HepG2 (cell line): ENCODE data around the gene CDX1. TPM values are rescaled to one million over a fixed set of nuclear protein-coding genes. Genes with fewer than 3 reads are reported as not detected.

ENCODE experiments used
- ATAC-seq: fragments of 200-7000 bp; cut with Tn5 transposase; 3 replicates; pipeline ENCODE4 v1.9.1; 2020; ENCODE audit warnings: mild to moderate bottlenecking, moderate library complexity
- BruUV-seq: library from RNA; stranded (reverse); fragments of 400-500 nt; replicated peaks from 2 replicates; lab custom pipeline; 2021; lab: Mats Ljungman, UMichigan
- CTCF ChIA-PET: fragments of 300-600 bp; formaldehyde crosslinking; extraction: SDS; loops from one replicate; lab custom pipeline; 2021; ENCODE audit warnings: low total read pairs, inconsistent platforms, low intra/inter-chr PET ratio; lab: Yijun Ruan, JAX
- POLR2A ChIA-PET: fragments of 350-600 bp; sonication (Branson Sonifier 250); formaldehyde crosslinking; loops from one replicate; lab custom pipeline; 2020; ENCODE audit warnings: antibody characterized with exemption, inconsistent platforms; lab: Yijun Ruan, JAX
- DNase-seq: peaks from one replicate; pipeline ENCODE4 v3.0.0-alpha.2; 2015; ENCODE audit warnings: low spot score
- FAIRE-seq: peaks from 3 replicates; lab custom pipeline; 2011; peaks lifted over from hg19 to GRCh38; lab: Jason Lieb, UNC
- H2AFZ ChIP-seq: one replicate; pipeline ENCODE4 v1.6.1; 2011; ENCODE audit warnings: low read length, inconsistent platforms
- H3K27ac ChIP-seq: fragments of 300-600 bp; 3 replicates; pipeline ENCODE4 v1.8.0; 2011; ENCODE audit warnings: mixed run types, mild to moderate bottlenecking, mixed read lengths, low read length, inconsistent platforms; ENCODE audit not compliant: insufficient read depth; ENCODE audit errors: extremely low read length
- H3K27me3 ChIP-seq, 2 experiments: fragments of 200-600 bp in 1 of 2; 2 replicates in 1 of 2; 3 replicates in 1 of 2; pipeline versions ENCODE4 v1.6.0 to v1.8.0; 2011; ENCODE audit warnings: low read length in 2 of 2, mild to moderate bottlenecking in 2 of 2, moderate library complexity in 2 of 2, inconsistent platforms in 1 of 2; ENCODE audit not compliant: insufficient read depth in 2 of 2, control insufficient read depth in 1 of 2
- H3K36me3 ChIP-seq, 2 experiments: fragments of 200-600 bp in 1 of 2; replicated peaks in 1 of 2; 2 replicates in 1 of 2; 3 replicates in 1 of 2; pipeline versions ENCODE4 v1.5.1 to v1.8.0; 2011; ENCODE audit warnings: low read length in 2 of 2, inconsistent platforms in 1 of 2; ENCODE audit not compliant: insufficient read depth in 2 of 2, control insufficient read depth in 1 of 2
- H3K4me1 ChIP-seq: 2 replicates; pipeline ENCODE4 v1.5.1; 2012; ENCODE audit warnings: low read length, inconsistent platforms; ENCODE audit not compliant: insufficient read depth
- H3K4me2 ChIP-seq: 2 replicates; pipeline ENCODE4 v1.6.0; 2011; ENCODE audit warnings: low read depth, low read length, inconsistent platforms
- H3K4me3 ChIP-seq, 3 experiments: fragments of 200-600 bp in 1 of 3; sonication (generic), shearing (Covaris generic) in 1 of 3; replicated peaks in 1 of 3; 2 replicates each; pipeline ENCODE4 v1.5.1; 2011 to 2016; ENCODE audit warnings: low read length in 3 of 3, inconsistent platforms in 2 of 3, low read depth in 2 of 3, mild to moderate bottlenecking in 2 of 3, control low read depth in 1 of 3, mixed read lengths in 1 of 3; ENCODE audit not compliant: insufficient read depth in 1 of 3
- H3K79me2 ChIP-seq: one replicate; pipeline ENCODE4 v1.6.1; 2011; ENCODE audit warnings: low read length, inconsistent platforms; ENCODE audit not compliant: insufficient read depth
- H3K9ac ChIP-seq: 2 replicates; pipeline ENCODE4 v1.6.0; 2011; ENCODE audit warnings: mild to moderate bottlenecking, low read depth, low read length, inconsistent platforms; ENCODE audit not compliant: insufficient read depth
- H3K9me3 ChIP-seq: 2 replicates; pipeline ENCODE4 v1.5.1; 2012; ENCODE audit warnings: mild to moderate bottlenecking, low read length
- H4K20me1 ChIP-seq: 2 replicates; pipeline ENCODE4 v1.6.0; 2011; ENCODE audit warnings: inconsistent platforms, mild to moderate bottlenecking, low read length, moderate library complexity; ENCODE audit not compliant: insufficient read depth
- CENPBD1 ChIP-seq: sonication (generic); formaldehyde crosslinking; IDR thresholded peaks from 2 replicates; pipeline ENCODE4 v1.8.0; 2022; ENCODE audit warnings: missing genetic modification reagents, low read depth, mild to moderate bottlenecking, borderline replicate concordance
- MAFK ChIP-seq, 2 experiments: IDR thresholded peaks in 1 of 2; conservative IDR thresholded peaks in 1 of 2; 2 replicates each; pipeline ENCODE4 v1.6.1; 2011; ENCODE audit warnings: improper control_type of control experiment in 2 of 2, low read length in 2 of 2
- MXD1 ChIP-seq: sonication (generic); formaldehyde crosslinking; IDR thresholded peaks from 2 replicates; pipeline ENCODE4 v1.4.0; 2020; ENCODE audit warnings: mild to moderate bottlenecking, missing genetic modification reagents
- MYNN ChIP-seq: sonication (generic); formaldehyde crosslinking; IDR thresholded peaks from 2 replicates; pipeline ENCODE4 v1.4.0; 2020; ENCODE audit warnings: mild to moderate bottlenecking, low read depth, missing genetic modification reagents
- RBM22 ChIP-seq: fragments of 200-400 bp; formaldehyde crosslinking; optimal IDR thresholded peaks from 2 replicates; pipeline ENCODE3; 2017; ENCODE audit warnings: mild to moderate bottlenecking, low read length, moderate library complexity
- SCMH1 ChIP-seq: sonication (generic); formaldehyde crosslinking; IDR thresholded peaks from 2 replicates; pipeline ENCODE4 v1.9.0; 2021; ENCODE audit warnings: missing genetic modification reagents, mild to moderate bottlenecking, borderline replicate concordance
- SRF ChIP-seq: IDR thresholded peaks from 2 replicates; pipeline ENCODE4 v1.6.1; 2011; ENCODE audit warnings: mild to moderate bottlenecking, low read depth, low read length, moderate library complexity
- STAT6 ChIP-seq: sonication (generic); formaldehyde crosslinking; IDR thresholded peaks from 2 replicates; pipeline ENCODE4 v1.4.0; 2020; ENCODE audit warnings: missing genetic modification reagents, mild to moderate bottlenecking, borderline replicate concordance
- TBL1XR1 ChIP-seq: fragments of 150-350 bp; IDR thresholded peaks from 2 replicates; pipeline ENCODE4 v1.6.1; 2014; ENCODE audit warnings: borderline replicate concordance, low read length; ENCODE audit not compliant: partially characterized antibody
- ZFYVE20 ChIP-seq: sonication (generic); formaldehyde crosslinking; IDR thresholded peaks from 2 replicates; pipeline ENCODE4 v1.8.0; 2023; ENCODE audit warnings: low read depth, mild to moderate bottlenecking, moderate library complexity, missing genetic modification reagents, borderline replicate concordance
- ZNF839 ChIP-seq: sonication (generic); formaldehyde crosslinking; IDR thresholded peaks from 2 replicates; pipeline ENCODE4 v1.4.0; 2020; ENCODE audit warnings: missing genetic modification reagents, mild to moderate bottlenecking, borderline replicate concordance
- ZSCAN20 ChIP-seq: sonication (generic); formaldehyde crosslinking; IDR thresholded peaks from 2 replicates; pipeline ENCODE4 v1.4.0; 2020; ENCODE audit warnings: missing genetic modification reagents, mild to moderate bottlenecking, borderline replicate concordance
- WGBS: methylation state at CpG from one replicate; pipeline ENCODE4 v1.1.6; 2017; ENCODE audit warnings: low lambda C conversion rate; 5-methylcytosine and 5-hydroxymethylcytosine counted together
- in situ Hi-C: cut with HindIII; loops from 2 replicates; pipeline ENCODE4 v1.10.0; 2017; ENCODE audit warnings: low pct_unique_long_range_greater_than_20kb; ENCODE audit not compliant: extremely low pct_ligation_motif_present
- intact Hi-C: fragments of 100-400 bp; cut with micrococcal nuclease; formaldehyde crosslinking; loops from one replicate; pipeline ENCODE4 v1.10.0; 2022; ENCODE audit not compliant: unreplicated experiment
- polyA plus RNA-seq, 8 experiments: library from polyadenylated mRNA; depleted of rRNA in 3 of 8; stranded (reverse) in 7 of 8; unstranded in 1 of 8; fragments of >200 nt; fragmentation: Illumina TruSeq in 4 of 8; extraction: Trizol in 4 of 8; gene quantifications; 2 replicates each; pipeline versions ENCODE4 v1.2.1 to v1.2.3, GENCODE V29; 2011 to 2016; ENCODE audit warnings: low read depth in 4 of 8, missing spikeins in 1 of 8, mixed read lengths in 1 of 8; ENCODE audit not compliant: insufficient read depth in 1 of 8
- total RNA-seq, 5 experiments: library from RNA; depleted of rRNA; stranded (reverse); fragments of >200 nt; fragmentation: Illumina TruSeq; extraction: Trizol; gene quantifications; 2 replicates each; pipeline ENCODE4 v1.2.3, GENCODE V29; 2016; ENCODE audit warnings: low read depth in 1 of 5

CDX1 gene
- total and polyA plus RNA-seq, 2 of the 13 experiments (the other 11 are each of a cell fraction or from before 2014, with no cell fraction given), result not detected

GRCh38 chr5:150148117-150148927 is 18.3 kb upstream of the CDX1 start:
- intact Hi-C loops (loop anchor here (10.0 kb wide), 1 partner anchor 276 kb away; no protein-coding TSS in a partner anchor), in situ Hi-C loops (no loop called here)
- no peak overlapping the region for H3K4me2 ChIP-seq
- ChIA-PET POLR2A (no interaction called here), CTCF (no interaction called here)
- no peaks in the 10 kb centered on the region for H4K20me1 ChIP-seq
- 58% methylated on average over 10 of the region's 11 CpGs for WGBS
- no TSS peak for BruUV-seq
- no peak overlapping the region for H3K27ac ChIP-seq
- H3K9me3 ChIP-seq, result no peaks in the 10 kb centered on the region
- DNase-seq, result no peak
- H3K79me2 ChIP-seq, result no peaks in the 10 kb centered on the region
- no peak overlapping the region for H3K9ac ChIP-seq
- H3K4me1 ChIP-seq, result peaks cover 64% of the 10 kb centered on the region
- peaks cover 0 to 17% of the 10 kb centered on the region in 2 experiments; a peak in 3 of 5 replicates for H3K27me3 ChIP-seq
- H3K36me3 ChIP-seq, result no peaks in the 10 kb centered on the region
- no peak overlapping the region for H2AFZ ChIP-seq
- peak; percentile 50; the same call in 1 of the 2 replicates for TF ChIP-seq SRF
- TF ChIP-seq CENPBD1 (CRISPR knock-in tag), result no peak
- TF ChIP-seq TBL1XR1, result no peak
- no peak for TF ChIP-seq MXD1 (CRISPR knock-in tag)
- no peak overlapping the region for H3K4me3 ChIP-seq
- FAIRE-seq, result no peak
- no peak for ATAC-seq

- Histone ChIP-seq H3K9me3 (no peaks in the 10 kb centered on the region), H3K27me3 (peaks cover 2 to 20% of the 10 kb centered on the region in 2 experiments; a peak in 3 of 5 replicates), H2AFZ (no peak overlapping the region), H3K4me3 (no peak overlapping the region), H3K27ac (no peak overlapping the region), H3K36me3 (no peaks in the 10 kb centered on the region), H3K9ac (no peak overlapping the region), H3K4me1 (peaks cover 64% of the 10 kb centered on the region), H3K4me2 (no peak overlapping the region), H3K79me2 (no peaks in the 10 kb centered on the region), H4K20me1 (no peaks in the 10 kb centered on the region)
- DNase-seq (no peak), FAIRE-seq (no peak), ATAC-seq (no peak)
- intact Hi-C loops (loop anchor here (10.0 kb wide), 1 partner anchor 275 kb away; no protein-coding TSS in a partner anchor), in situ Hi-C loops (no loop called here)
- POLR2A ChIA-PET, result no interaction called here
- CTCF ChIA-PET, result no interaction called here
- BruUV-seq, result no TSS peak
- TF ChIP-seq RBM22, result no peak
- no peak for TF ChIP-seq STAT6 (CRISPR knock-in tag)
- TF ChIP-seq ZFYVE20 (CRISPR knock-in tag), result no peak
- no peak for TF ChIP-seq MAFK (conservative IDR thresholded peaks at IDR 0.05 in 1 of 2, IDR thresholded peaks at IDR 0.05 in 1 of 2; ENCODE audit: low read length in 2 of 2)
- TF ChIP-seq ZSCAN20 (CRISPR knock-in tag), result no peak
- TF ChIP-seq SCMH1 (CRISPR knock-in tag), result no peak
- no peak for TF ChIP-seq ZNF839 (CRISPR knock-in tag)
- TF ChIP-seq MYNN (CRISPR knock-in tag), result no peak
These were observed 17.0 kb upstream of the CDX1 start for GRCh38 chr5:150149618-150150017.
